ENCODE measurements around the gene LRRC25. TPM values are rescaled to one million over a fixed set of nuclear protein-coding genes. Genes with fewer than 3 reads are reported as not detected.

Gene LRRC25
- total and polyA plus RNA-seq, 2 donors (not counting 1 experiment from before 2014, with no cell fraction given): 0.10 to 1.2 TPM

GRCh38 chr19:18390065-18390907 lies 7.1 kb downstream of the LRRC25 start:
- Histone ChIP-seq H2AFZ (ENCODE audit: low read length) (no peak overlapping the region), H3K79me2 (ENCODE audit: control insufficient read depth, insufficient read depth, low read length) (peaks cover 4% of the 10 kb centered on the region), H3K9ac (ENCODE audit: insufficient read depth, low read length) (no peak overlapping the region), H3K4me1 (ENCODE audit: control insufficient read depth, extremely low read depth, insufficient read depth, low read length) (peaks cover 5% of the 10 kb centered on the region), H3K36me3 (ENCODE audit: control insufficient read depth, insufficient read depth, low read length) (peaks cover 2% of the 10 kb centered on the region), H3K4me3 (replicated peaks in 1 of 4; ENCODE audit: control extremely low read depth in 1 of 4, insufficient read depth in 1 of 4, low read depth in 3 of 4, low read length in 4 of 4) (peak overlapping the region in 2 of 4 experiments; percentile 70 to 92), H4K20me1 (ENCODE audit: control insufficient read depth, extremely low read depth, insufficient read depth, low read length) (no peaks in the 10 kb centered on the region), H3K9me3 (ENCODE audit: control insufficient read depth, insufficient read depth, low read depth, low read length) (no peaks in the 10 kb centered on the region), H3K4me2 (ENCODE audit: extremely low read depth, insufficient read depth, low read length) (no peak overlapping the region), H3K27ac (ENCODE audit: insufficient read depth, low read length) (no peak overlapping the region), H3K27me3 (ENCODE audit: control insufficient read depth, insufficient read depth, low read length) (peaks cover 2% of the 10 kb centered on the region)
- TF ChIP-seq CTCF (conservative IDR thresholded peaks at IDR 0.05 in 1 of 2, IDR thresholded peaks at IDR 0.05 in 1 of 2; ENCODE audit: low read depth in 1 of 2, low read length in 2 of 2) (no peak), EZH2 (IDR thresholded peaks at IDR 0.05; ENCODE audit: low read length, missing control alignments) (no peak)
- DNase-seq (ENCODE audit: low read depth in 2 of 2): peak in 1 of 2 donors; percentile 53

GRCh38 chr19:18389726-18390064 lies 7.7 kb downstream of the LRRC25 start:
- no peak overlapping the region for H3K4me2 ChIP-seq (ENCODE audit: extremely low read depth, insufficient read depth, low read length)
- H3K79me2 ChIP-seq (ENCODE audit: control insufficient read depth, insufficient read depth, low read length): peaks cover 4% of the 10 kb centered on the region
- TF ChIP-seq EZH2 (IDR thresholded peaks at IDR 0.05; ENCODE audit: low read length, missing control alignments) (no peak), CTCF (conservative IDR thresholded peaks at IDR 0.05 in 1 of 2, IDR thresholded peaks at IDR 0.05 in 1 of 2; ENCODE audit: low read depth in 1 of 2, low read length in 2 of 2) (no peak)
- peaks cover 2% of the 10 kb centered on the region for H3K27me3 ChIP-seq (ENCODE audit: control insufficient read depth, insufficient read depth, low read length)
- H3K9me3 ChIP-seq (ENCODE audit: control insufficient read depth, insufficient read depth, low read depth, low read length): no peaks in the 10 kb centered on the region
- no peak overlapping the region for H3K9ac ChIP-seq (ENCODE audit: insufficient read depth, low read length)
- no peak for DNase-seq (ENCODE audit: low read depth in 2 of 2)
- peaks cover 2% of the 10 kb centered on the region for H3K36me3 ChIP-seq (ENCODE audit: control insufficient read depth, insufficient read depth, low read length)
- H2AFZ ChIP-seq (ENCODE audit: low read length): no peak overlapping the region
- no peaks in the 10 kb centered on the region for H4K20me1 ChIP-seq (ENCODE audit: control insufficient read depth, extremely low read depth, insufficient read depth, low read length)
- no peak overlapping the region for H3K27ac ChIP-seq (ENCODE audit: insufficient read depth, low read length)
- peak overlapping the region in 2 of 4 experiments; percentile 70 to 92 for H3K4me3 ChIP-seq (replicated peaks in 1 of 4; ENCODE audit: control extremely low read depth in 1 of 4, insufficient read depth in 1 of 4, low read depth in 3 of 4, low read length in 4 of 4)
- peaks cover 5% of the 10 kb centered on the region for H3K4me1 ChIP-seq (ENCODE audit: control insufficient read depth, extremely low read depth, insufficient read depth, low read length)

- Histone ChIP-seq H3K9me3 (ENCODE audit: control insufficient read depth, insufficient read depth, low read depth, low read length) (no peaks in the 10 kb centered on the region), H3K9ac (ENCODE audit: insufficient read depth, low read length) (no peak overlapping the region), H3K79me2 (ENCODE audit: control insufficient read depth, insufficient read depth, low read length) (peaks cover 4% of the 10 kb centered on the region), H3K4me1 (ENCODE audit: control insufficient read depth, extremely low read depth, insufficient read depth, low read length) (peaks cover 5% of the 10 kb centered on the region), H4K20me1 (ENCODE audit: control insufficient read depth, extremely low read depth, insufficient read depth, low read length) (no peaks in the 10 kb centered on the region), H3K4me2 (ENCODE audit: extremely low read depth, insufficient read depth, low read length) (peak overlapping the region; percentile 79), H3K36me3 (ENCODE audit: control insufficient read depth, insufficient read depth, low read length) (peaks cover 2% of the 10 kb centered on the region), H2AFZ (ENCODE audit: low read length) (no peak overlapping the region), H3K4me3 (replicated peaks in 1 of 4; ENCODE audit: control extremely low read depth in 1 of 4, insufficient read depth in 1 of 4, low read depth in 3 of 4, low read length in 4 of 4) (peak overlapping the region in 3 of 4 experiments; percentile 0 to 92 (median 70)), H3K27ac (ENCODE audit: insufficient read depth, low read length) (no peak overlapping the region), H3K27me3 (ENCODE audit: control insufficient read depth, insufficient read depth, low read length) (peaks cover 2% of the 10 kb centered on the region)
- DNase-seq (ENCODE audit: low read depth in 2 of 2): no peak
- TF ChIP-seq EZH2 (IDR thresholded peaks at IDR 0.05; ENCODE audit: low read length, missing control alignments) (no peak), CTCF (conservative IDR thresholded peaks at IDR 0.05 in 1 of 2, IDR thresholded peaks at IDR 0.05 in 1 of 2; ENCODE audit: low read depth in 1 of 2, low read length in 2 of 2) (no peak)
Measured at GRCh38 chr19:18388960-18389725, 8.3 kb downstream of the LRRC25 start.
